ENCODE results near the gene IFIT5.
A peak's percentile ranks its signal among the peaks of the same experiment; 100 is the strongest.
"Not testable (repeated sequence)": the region's sequence is repeated elsewhere in the genome, so short reads cannot be mapped to it uniquely, and the experiment has no call there.

The IFIT5 gene

GRCh38 chr10:89392974-89393373 is 21.4 kb upstream of the IFIT5 start:
- DNase-seq (ENCODE audit: low read depth): no peak

- no peak for DNase-seq (ENCODE audit: low read depth)
These were observed 20.5 kb upstream of the IFIT5 start for GRCh38 chr10:89393898-89394297.

DNA sequence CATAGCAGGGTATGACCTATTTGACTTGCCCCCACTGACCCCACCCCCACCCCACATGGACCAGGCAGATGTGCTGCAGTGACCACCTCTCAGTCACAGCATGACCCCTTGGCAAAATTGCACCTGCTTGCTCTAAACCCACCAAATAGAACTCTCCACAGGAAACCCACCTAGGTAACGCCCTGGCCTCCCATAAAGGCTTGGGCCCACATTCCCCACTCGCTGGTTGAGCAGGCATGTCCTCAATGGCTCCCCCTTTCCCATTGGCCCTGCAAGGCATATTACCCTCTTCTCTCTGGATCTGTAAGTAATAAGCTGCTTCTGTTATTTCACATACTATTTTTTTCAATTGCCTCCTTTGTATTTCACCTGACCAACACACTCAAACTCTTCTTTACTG is 19.2 kb upstream of the IFIT5 start:
- no peak for DNase-seq (ENCODE audit: low read depth)

DNA sequence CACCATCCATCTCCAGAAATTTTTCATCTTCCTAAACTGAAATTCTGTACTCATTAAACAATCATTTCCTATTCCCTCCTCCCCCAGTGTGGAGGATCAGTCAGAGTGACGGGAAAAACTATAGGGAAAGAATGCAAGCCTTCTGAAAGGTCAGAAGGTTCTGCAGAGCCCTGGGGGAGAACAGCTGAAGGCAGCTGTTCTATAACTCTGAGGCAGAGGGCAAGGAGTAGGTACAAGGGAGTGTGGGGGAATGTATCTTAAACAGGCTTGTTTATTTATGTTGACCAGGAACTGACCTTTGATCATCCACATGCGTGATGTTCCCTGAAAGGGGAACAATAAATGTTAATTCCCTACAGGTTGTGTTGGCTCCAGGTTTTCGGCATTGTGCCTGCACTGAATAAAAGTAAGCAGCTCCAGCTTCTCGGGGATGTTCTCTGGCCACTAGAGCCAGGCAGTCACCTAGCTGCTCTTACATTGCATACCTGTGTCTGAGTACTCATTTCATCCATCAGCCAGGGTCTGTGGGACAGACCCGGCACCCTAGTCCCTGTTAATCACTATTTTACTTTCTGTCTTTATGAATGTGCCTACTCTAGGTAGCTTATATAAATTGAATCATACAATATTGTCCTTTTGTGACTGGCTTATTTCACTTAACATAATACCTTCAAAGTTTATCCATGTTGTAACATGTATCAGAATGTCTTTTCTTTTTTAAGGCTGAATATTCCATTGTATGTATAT is 16.2 kb upstream of the IFIT5 start:
- no peak for DNase-seq (ENCODE audit: low read depth)

DNA sequence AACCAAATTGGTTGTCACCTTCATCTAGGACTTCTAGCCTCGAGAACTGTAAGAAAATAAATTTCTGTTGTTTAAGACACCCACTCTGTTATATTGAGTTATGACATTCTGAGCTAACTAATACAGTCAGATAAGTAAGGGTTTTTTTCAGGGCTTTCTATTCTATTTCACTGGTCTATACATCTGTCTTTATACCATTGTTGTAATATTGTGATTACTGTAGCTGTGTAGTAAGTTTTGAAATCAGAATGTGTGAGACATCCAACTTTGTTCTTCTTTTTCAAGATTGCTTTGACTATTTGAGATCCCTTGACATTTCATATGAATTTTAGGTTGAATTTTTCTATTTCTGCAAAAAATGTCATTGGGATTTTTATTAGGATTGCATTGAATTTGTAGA is 14.4 kb upstream of the IFIT5 start:
- DNase-seq (ENCODE audit: low read depth): no peak

GRCh38 chr10:89403043-89403442 is 11.3 kb upstream of the IFIT5 start:
- DNase-seq (ENCODE audit: low read depth): no peak

DNA sequence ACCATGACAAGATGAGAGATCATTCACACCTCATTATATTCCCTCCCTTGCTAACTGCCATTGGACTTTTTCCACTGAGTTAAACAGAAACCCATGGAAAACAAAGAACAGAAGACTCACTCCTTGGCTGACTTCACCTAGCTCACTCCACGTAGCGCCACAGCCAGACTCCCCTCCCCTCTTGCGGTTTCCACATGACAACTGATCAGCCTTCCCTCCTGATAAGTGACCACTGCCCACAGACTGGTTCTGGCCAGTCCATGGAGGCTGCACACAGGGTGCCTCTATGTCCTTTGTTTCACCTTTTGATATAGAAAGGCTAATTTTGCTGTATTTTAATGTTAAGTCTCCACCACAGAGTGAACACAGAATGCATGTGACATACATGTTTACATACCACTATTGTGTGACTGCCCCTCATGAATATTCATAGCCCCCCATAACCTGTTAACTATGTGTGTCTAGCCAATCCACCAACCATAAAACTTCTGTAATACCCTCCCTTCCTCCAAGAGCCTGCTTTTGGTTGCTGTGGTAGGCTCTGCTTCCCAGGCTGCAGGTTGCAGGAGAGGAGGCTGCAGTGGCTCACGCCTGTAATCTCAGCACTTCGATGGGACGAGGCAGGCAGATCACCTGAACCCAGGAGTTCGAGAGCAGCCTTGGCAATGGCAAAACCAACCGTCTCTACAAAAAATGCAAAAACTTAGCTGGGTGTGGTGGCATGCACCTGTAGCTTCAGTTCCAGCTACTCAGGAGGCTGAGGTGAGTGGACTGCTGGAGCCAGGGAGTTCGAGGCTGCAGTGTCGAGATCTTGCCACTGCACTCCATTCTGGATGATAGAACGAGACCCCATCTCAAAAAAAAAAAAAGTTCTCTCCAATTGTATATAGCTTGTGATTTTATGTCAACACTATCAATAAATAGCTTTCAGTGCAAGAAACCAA is 10.0 kb upstream of the IFIT5 start:
- no peak for DNase-seq (ENCODE audit: low read depth)

- not testable (repeated sequence) for DNase-seq (ENCODE audit: low read depth)
These were observed 8.2 kb upstream of the IFIT5 start for GRCh38 chr10:89406178-89406577.

DNA sequence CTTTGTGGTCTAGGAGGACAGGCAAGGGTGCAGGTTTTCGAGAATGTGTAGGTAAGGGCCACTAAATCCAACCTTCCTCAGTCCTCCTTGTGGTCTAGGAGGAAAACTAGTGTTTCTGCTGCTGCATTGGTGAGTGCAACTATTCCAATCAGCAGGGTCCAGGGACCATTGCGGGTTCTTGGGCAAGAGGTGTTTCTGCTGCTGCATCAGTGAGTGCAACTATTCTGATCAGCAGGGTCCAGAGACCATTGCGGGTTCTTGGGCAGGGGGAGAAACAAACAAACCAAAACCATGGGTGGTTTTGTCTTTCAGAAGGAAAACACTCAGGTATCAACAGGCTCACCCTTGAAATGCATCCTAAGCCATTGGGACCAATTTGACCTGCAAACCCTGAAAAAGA is 6.6 kb upstream of the IFIT5 start:
- DNase-seq (ENCODE audit: low read depth): not testable (repeated sequence)

DNA sequence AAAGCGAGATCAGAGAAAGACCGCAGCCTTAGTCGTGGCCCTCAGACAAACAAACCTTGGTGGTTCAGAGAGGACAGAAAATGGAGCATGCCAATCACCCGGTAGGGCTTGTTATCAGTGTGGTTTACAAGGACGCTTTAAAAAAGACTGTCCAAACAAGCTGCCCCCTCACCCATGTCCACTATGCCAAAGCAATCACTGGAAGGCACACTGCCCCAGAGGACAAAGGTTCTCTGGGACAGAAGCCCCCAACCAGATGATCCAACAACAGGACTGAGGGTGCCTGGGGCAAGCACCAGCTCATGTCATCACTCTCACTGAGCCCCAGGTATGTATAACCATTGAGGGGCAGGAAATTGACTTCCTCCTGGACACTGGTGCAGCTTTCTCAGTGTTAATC is 5.1 kb upstream of the IFIT5 start:
- DNase-seq (ENCODE audit: low read depth): not testable (repeated sequence)

- not testable (repeated sequence) for DNase-seq (ENCODE audit: low read depth)
These were observed 3.8 kb upstream of the IFIT5 start for GRCh38 chr10:89410551-89410950.

DNA sequence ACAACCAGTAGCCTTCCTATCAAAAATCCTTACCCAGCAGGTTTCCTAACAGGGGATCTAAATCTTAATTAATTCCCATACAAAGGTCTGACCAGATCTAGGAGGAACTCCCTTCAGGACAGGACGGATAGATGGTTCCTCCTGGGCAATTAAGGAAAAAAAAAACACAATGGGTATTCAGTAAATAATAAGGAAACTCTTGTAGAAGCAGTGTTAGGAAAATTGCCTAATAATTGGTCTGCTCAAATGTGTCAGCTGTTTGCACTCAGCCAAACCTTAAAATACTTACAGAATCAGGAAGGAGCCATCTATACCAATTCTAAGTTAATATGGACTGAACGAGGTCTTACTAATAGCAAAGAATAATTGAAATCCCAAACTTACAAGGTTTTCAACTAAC is 3.2 kb upstream of the IFIT5 start:
- DNase-seq (ENCODE audit: low read depth): not testable (repeated sequence)

DNA sequence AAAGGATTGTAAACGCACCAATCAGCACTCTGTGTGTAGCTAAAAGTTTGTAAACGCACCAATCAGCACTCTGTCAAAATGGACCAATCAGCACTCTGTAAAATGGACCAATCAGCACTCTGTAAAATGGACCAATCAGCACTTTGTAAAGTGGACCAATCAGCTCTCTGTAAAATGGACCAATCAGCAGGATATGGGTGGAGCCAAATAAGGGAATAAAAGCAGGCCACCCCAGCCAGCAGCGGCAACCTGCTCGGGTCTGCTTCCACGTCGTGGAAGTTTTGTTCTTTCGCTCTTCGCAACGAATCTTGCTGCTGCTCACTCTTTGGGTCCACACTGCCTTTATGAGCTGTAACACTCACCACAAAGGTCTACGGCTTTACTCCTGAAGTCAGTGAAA is 2.1 kb upstream of the IFIT5 start:
- not testable (repeated sequence) for DNase-seq (ENCODE audit: low read depth)

GRCh38 chr10:89413398-89413912 is 913 bp upstream of the IFIT5 start:
- DNase-seq (ENCODE audit: low read depth): no peak

- peak; percentile 21 for DNase-seq (ENCODE audit: low read depth)
These were observed 782 bp downstream of the IFIT5 start for GRCh38 chr10:89414879-89415821.

GRCh38 chr10:89416465-89416864 is 2.1 kb downstream of the IFIT5 start:
- no peak for DNase-seq (ENCODE audit: low read depth)

DNA sequence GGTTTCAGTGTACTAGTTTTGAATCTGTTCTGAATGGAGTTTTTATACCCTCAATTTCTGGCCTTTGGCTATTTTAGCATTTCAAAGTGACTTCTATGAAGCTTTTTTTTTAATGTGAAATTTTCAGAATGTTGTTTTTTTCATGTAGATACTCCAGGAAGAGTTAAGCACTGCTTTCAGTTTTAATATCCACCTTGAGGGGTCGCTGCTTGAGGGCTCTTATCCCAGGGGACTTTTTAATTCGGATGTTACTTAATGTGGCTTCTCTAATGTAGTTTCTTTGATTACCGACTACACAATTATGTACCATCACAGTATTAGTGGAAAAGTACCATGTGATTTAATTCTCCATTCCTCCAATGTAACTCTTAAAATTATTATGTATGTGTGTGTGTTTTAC is 5.2 kb downstream of the IFIT5 start:
- no peak for DNase-seq (ENCODE audit: low read depth)

DNA sequence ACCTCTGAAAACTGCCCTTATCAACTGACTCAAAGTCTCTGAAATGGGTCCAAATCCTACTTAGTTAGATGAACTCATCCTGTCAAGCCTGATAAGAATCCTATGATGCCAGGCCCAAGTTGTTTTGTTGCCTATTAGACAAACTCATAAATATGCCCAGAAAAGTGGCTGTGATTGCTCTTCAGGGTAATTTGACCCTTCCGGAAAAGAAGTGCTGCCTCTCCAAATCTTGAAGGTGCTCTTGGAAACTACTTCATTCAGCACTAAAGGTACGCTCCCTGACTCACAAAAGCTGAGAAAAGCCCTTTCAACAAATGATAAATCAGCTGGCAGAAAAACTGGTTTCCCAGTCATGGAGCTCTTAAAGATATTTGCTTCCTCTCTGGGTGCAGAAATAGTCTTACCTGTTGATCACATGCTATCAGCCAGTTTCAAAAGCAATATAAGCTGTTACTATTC is 6.7 kb downstream of the IFIT5 start:
- DNase-seq (ENCODE audit: low read depth): no peak

DNA sequence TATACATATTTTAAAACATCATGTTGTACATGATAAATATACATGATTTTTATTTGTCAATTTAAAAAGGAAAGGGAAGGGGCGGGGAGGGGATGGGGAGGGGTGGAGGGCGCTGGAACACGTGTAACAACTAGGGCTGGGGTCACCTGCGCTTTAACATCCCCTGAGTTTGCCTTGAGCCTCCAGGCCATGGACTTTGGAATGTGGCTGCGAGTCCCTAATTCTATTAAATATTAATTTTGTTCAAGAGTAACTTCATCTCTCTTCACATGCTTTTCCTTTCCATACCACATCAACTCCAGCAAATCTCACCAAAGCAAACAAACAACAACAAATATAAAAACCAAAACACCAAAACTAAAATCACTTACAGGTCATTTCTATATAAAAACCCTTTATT is 10.6 kb downstream of the IFIT5 start:
- DNase-seq (ENCODE audit: low read depth): no peak

GRCh38 chr10:89426230-89426868 is 12.0 kb downstream of the IFIT5 start:
- no peak for DNase-seq (ENCODE audit: low read depth)

DNA sequence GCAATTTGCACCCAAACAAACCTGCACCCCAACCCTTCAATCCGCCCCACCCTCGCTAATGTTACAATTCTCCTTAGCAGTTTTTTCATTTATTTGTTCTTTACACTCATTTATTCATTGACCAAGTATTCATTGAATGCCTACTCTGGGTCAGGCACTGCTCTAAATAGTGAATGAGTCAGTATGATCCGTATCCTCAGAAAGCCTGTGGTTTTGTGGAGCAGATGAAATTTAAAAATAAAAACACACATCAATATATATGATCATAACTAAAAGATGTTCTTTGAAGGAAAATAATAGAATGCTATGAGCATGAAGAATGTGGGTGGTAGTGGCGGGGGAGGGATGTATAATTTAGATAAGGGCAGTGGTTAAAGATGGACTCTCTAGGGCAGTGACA is 13.3 kb downstream of the IFIT5 start:
- DNase-seq (ENCODE audit: low read depth): no peak

All from activated T-helper 9 cell treated with anti-CD3 and anti-CD28 coated beads, Interleukin-2, amount 50 U/mL, for 16 hours (primary cell).